ENCODE data around the gene F10.

F10 gene

DNA sequence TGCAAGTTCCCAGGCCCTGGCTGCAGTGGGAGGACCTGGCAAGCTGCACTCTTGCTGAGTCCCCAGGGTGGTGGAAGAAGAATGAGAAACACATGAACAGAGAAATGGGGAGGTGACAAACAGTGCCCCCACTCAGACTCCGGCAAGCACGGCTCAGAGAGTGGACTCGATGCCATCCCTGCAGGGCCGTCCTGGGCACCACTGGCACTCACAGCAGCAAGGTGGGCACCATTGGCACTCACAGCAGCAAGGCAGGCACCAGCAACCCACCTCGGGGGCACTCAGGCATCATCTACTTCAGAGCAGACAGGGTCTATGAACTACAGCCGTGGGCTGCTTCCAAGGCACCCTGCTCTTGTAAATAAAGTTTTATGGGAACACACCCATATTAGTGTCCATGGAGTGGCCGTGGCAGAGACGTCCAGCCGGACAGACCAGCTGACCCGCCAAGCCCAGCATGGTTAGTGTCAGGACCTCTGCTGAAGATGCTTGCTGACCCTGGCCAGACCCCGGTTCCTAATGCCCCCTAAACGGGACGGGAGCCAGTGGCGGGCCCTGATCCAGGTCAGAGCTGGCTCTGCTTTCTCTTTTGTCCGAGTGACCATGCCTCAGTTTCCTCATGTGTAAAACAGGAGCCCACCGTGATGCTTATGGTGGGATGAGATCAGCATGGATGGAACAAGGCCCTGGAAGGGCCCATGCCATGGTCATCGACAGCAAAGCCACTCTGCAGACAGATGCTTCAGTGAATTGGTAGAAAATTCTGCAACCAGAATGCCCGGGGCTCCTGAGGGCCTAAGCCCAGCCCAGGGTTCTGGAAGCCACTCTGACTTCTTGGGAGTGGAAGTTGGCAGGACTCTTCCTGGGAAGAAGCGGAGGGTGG lies 2.1 kb upstream of the F10 start:
- no peak overlapping the region for H4K8ac ChIP-seq (ENCODE audit: low read length)
- no peak overlapping the region for H3K4me2 ChIP-seq (ENCODE audit: low read length, poor library complexity, severe bottlenecking)
- H2BK120ac ChIP-seq (ENCODE audit: low read depth, low read length) = no peak overlapping the region
- H2BK15ac ChIP-seq (ENCODE audit: low read depth, poor library complexity, severe bottlenecking) = no peak overlapping the region
- H3K4me1 ChIP-seq (ENCODE audit: control insufficient read depth, insufficient read depth, low read depth, low read length) = peaks cover 11% of the 10 kb centered on the region
- H3K14ac ChIP-seq (ENCODE audit: low read length in 2 of 2) = no peak overlapping the region
- H3K4me3 ChIP-seq (ENCODE audit: insufficient read depth in 1 of 2, low read depth in 1 of 2, low read length in 2 of 2) = no peak overlapping the region
- DNase-seq = no peak
- H4K91ac ChIP-seq (ENCODE audit: low read length) = no peak overlapping the region
- 87% methylated on average over 19 of the region's 19 CpGs for WGBS
- H3K18ac ChIP-seq (ENCODE audit: low read depth in 1 of 2, low read length in 2 of 2) = no peak overlapping the region
- no peaks in the 10 kb centered on the region for H3K36me3 ChIP-seq (ENCODE audit: control insufficient read depth in 1 of 2, insufficient read depth in 2 of 2, low read depth in 1 of 2, low read length in 2 of 2)
- no peak overlapping the region for H3K4ac ChIP-seq (ENCODE audit: low read depth in 1 of 2, low read length in 2 of 2)
- no peak overlapping the region for H3K9ac ChIP-seq (ENCODE audit: low read length)
- H3K27ac ChIP-seq (ENCODE audit: low read length, poor library complexity, severe bottlenecking) = no peak overlapping the region
- no peaks in the 10 kb centered on the region for H3K9me3 ChIP-seq (ENCODE audit: control insufficient read depth, low read length)
- no peak overlapping the region for H2BK12ac ChIP-seq (ENCODE audit: low read length in 2 of 2)
- peaks cover 12 to 47% of the 10 kb centered on the region in 2 experiments for H3K27me3 ChIP-seq (ENCODE audit: control insufficient read depth in 1 of 2, insufficient read depth in 1 of 2, low read length in 2 of 2)
- H2AFZ ChIP-seq (ENCODE audit: low read depth, low read length) = no peak overlapping the region
- no peak overlapping the region for H2AK5ac ChIP-seq (ENCODE audit: low read length, severe bottlenecking)
- no peak overlapping the region for H3K23ac ChIP-seq (ENCODE audit: low read length in 2 of 2)
- no peaks in the 10 kb centered on the region for H3K79me1 ChIP-seq (replicated peaks; ENCODE audit: low read length, poor library complexity, severe bottlenecking)
- H2BK5ac ChIP-seq (ENCODE audit: low read depth, low read length, poor library complexity, severe bottlenecking) = no peak overlapping the region

DNA sequence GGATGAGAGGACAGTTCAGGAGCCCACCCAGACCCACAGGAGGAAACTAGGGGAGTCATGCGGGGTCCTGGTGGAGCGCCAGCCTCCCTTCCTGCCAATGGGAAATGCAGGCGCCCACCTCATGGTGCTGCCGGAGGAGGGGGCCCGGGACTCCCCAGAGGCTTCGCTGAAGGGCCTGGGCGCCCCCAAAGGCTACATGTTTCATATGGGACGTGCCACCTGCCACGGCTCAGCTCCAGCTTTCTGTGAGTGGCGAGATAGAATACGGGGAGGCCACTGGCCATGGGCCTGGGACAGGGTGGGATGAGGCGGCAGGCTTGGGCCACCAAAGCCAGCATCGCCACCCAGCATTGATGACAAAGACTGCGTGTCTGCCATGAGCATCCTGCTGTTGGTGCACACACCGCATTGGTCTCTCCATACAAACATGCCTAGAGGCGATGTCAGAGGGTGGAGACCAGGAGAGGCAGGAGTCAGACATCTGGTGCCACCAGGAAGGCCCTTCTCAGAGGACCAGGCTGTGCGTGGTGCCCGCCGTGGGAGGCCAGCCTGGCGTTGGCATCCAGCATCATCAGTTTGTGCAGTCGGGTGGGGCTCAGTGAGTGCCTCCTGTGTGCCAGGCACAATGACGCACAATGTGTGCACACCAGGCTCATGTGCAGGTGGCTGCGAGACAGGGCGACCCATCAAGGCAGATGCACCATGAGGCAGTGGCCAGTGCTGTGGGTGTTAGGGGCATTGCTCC lies 1.2 kb upstream of the F10 start:
- H3K27ac ChIP-seq (ENCODE audit: low read length, poor library complexity, severe bottlenecking) = no peak overlapping the region
- no peaks in the 10 kb centered on the region for H3K9me3 ChIP-seq (ENCODE audit: control insufficient read depth, low read length)
- no peak overlapping the region for H4K8ac ChIP-seq (ENCODE audit: low read length)
- peaks cover 7 to 39% of the 10 kb centered on the region in 2 experiments for H3K27me3 ChIP-seq (ENCODE audit: control insufficient read depth in 1 of 2, insufficient read depth in 1 of 2, low read length in 2 of 2)
- H4K91ac ChIP-seq (ENCODE audit: low read length) = no peak overlapping the region
- H3K14ac ChIP-seq (ENCODE audit: low read length in 2 of 2) = no peak overlapping the region
- H3K9ac ChIP-seq (ENCODE audit: low read length) = no peak overlapping the region
- WGBS = 92% methylated on average over 24 of the region's 24 CpGs
- H3K4me3 ChIP-seq (ENCODE audit: insufficient read depth in 1 of 2, low read depth in 1 of 2, low read length in 2 of 2) = no peak overlapping the region
- no peak overlapping the region for H2BK5ac ChIP-seq (ENCODE audit: low read depth, low read length, poor library complexity, severe bottlenecking)
- DNase-seq = no peak
- no peak overlapping the region for H3K23ac ChIP-seq (ENCODE audit: low read length in 2 of 2)
- no peaks in the 10 kb centered on the region for H3K79me1 ChIP-seq (replicated peaks; ENCODE audit: low read length, poor library complexity, severe bottlenecking)
- H2BK12ac ChIP-seq (ENCODE audit: low read length in 2 of 2) = no peak overlapping the region
- H2AK5ac ChIP-seq (ENCODE audit: low read length, severe bottlenecking) = no peak overlapping the region
- peaks cover 0 to 3% of the 10 kb centered on the region in 2 experiments for H3K36me3 ChIP-seq (ENCODE audit: control insufficient read depth in 1 of 2, insufficient read depth in 2 of 2, low read depth in 1 of 2, low read length in 2 of 2)
- no peak overlapping the region for H3K4me2 ChIP-seq (ENCODE audit: low read length, poor library complexity, severe bottlenecking)
- peaks cover 11% of the 10 kb centered on the region for H3K4me1 ChIP-seq (ENCODE audit: control insufficient read depth, insufficient read depth, low read depth, low read length)
- H2AFZ ChIP-seq (ENCODE audit: low read depth, low read length) = no peak overlapping the region
- H2BK120ac ChIP-seq (ENCODE audit: low read depth, low read length) = no peak overlapping the region
- no peak overlapping the region for H2BK15ac ChIP-seq (ENCODE audit: low read depth, poor library complexity, severe bottlenecking)
- no peak overlapping the region for H3K4ac ChIP-seq (ENCODE audit: low read depth in 1 of 2, low read length in 2 of 2)
- no peak overlapping the region for H3K18ac ChIP-seq (ENCODE audit: low read depth in 1 of 2, low read length in 2 of 2)

DNA sequence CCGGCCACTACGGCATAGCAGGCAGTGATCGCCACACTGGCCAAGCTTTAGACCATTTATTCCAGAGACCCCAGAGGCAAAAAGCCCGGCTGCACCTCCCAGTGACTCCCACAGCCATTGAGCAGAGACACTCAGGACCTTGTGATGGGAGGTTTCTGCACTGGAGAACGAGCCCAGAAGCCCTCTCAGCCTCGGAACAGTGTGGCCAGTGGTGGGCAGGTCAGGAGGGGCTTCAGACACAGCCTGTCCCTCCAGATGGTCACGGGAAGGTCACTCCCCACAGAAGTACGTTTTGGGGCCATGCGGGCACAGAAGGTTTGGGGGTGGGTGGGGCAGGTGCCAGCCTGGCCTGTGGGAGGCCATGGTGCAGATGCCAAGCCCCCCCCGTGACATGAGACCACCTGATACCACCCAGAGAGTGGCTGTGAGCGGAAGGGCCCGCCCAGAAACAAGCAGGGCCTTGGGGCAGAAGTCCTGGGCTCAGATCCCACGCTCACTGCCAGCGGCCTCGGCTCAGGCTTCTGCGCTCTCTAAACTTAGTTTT lies 599 bp upstream of the F10 start:
- Histone ChIP-seq H2BK120ac (ENCODE audit: low read depth, low read length) (no peak overlapping the region), H2AK5ac (ENCODE audit: low read length, severe bottlenecking) (no peak overlapping the region)

More for the DNA sequence above, 599 bp upstream of the F10 start:
- Histone ChIP-seq H3K9me3 (ENCODE audit: control insufficient read depth, low read length) (no peaks in the 10 kb centered on the region), H3K9ac (ENCODE audit: low read length) (peak overlapping the region; percentile 60), H3K4me3 (ENCODE audit: insufficient read depth in 1 of 2, low read depth in 1 of 2, low read length in 2 of 2) (peak overlapping the region in 1 of 2 experiments; percentile 66), H4K91ac (ENCODE audit: low read length) (no peak overlapping the region), H3K18ac (ENCODE audit: low read depth in 1 of 2, low read length in 2 of 2) (no peak overlapping the region), H3K4me1 (ENCODE audit: control insufficient read depth, insufficient read depth, low read depth, low read length) (peaks cover 11% of the 10 kb centered on the region), H2BK5ac (ENCODE audit: low read depth, low read length, poor library complexity, severe bottlenecking) (no peak overlapping the region), H2BK15ac (ENCODE audit: low read depth, poor library complexity, severe bottlenecking) (no peak overlapping the region), H3K14ac (ENCODE audit: low read length in 2 of 2) (no peak overlapping the region), H2AFZ (ENCODE audit: low read depth, low read length) (no peak overlapping the region), H3K79me1 (replicated peaks; ENCODE audit: low read length, poor library complexity, severe bottlenecking) (no peaks in the 10 kb centered on the region), H3K4me2 (ENCODE audit: low read length, poor library complexity, severe bottlenecking) (no peak overlapping the region), H2BK12ac (ENCODE audit: low read length in 2 of 2) (no peak overlapping the region), H3K36me3 (ENCODE audit: control insufficient read depth in 1 of 2, insufficient read depth in 2 of 2, low read depth in 1 of 2, low read length in 2 of 2) (peaks cover 0 to 3% of the 10 kb centered on the region in 2 experiments), H3K23ac (ENCODE audit: low read length in 2 of 2) (no peak overlapping the region), H3K4ac (ENCODE audit: low read depth in 1 of 2, low read length in 2 of 2) (no peak overlapping the region), H3K27ac (ENCODE audit: low read length, poor library complexity, severe bottlenecking) (no peak overlapping the region), H4K8ac (ENCODE audit: low read length) (no peak overlapping the region), H3K27me3 (ENCODE audit: control insufficient read depth in 1 of 2, insufficient read depth in 1 of 2, low read length in 2 of 2) (peaks cover 7 to 40% of the 10 kb centered on the region in 2 experiments)
- WGBS = 87% methylated on average over 16 of the region's 16 CpGs
- DNase-seq = no peak

Data from mesenchymal stem cell (in vitro differentiated cells and primary cell).